ENCODE results near the gene HCN2.

- TF ChIP-seq CTCF (conservative IDR thresholded peaks at IDR 0.05; ENCODE audit: low read length) (no peak), EZH2phosphoT487 (IDR thresholded peaks at IDR 0.05; ENCODE audit: borderline replicate concordance, low read depth, low read length) (no peak)
Measured at GRCh38 chr19:558770-559439, 30.8 kb upstream of the HCN2 start.

All from OCI-LY7 (cell line).